NCI-H128 (cell line): ENCODE measurements around the gene KRTAP10-4.

Experiments used
- DNase-seq: peaks from one replicate; lab custom pipeline; 2025; ENCODE audit not compliant: unreplicated experiment; lab: John Stamatoyannopoulos, UW

Gene KRTAP10-4

GRCh38 chr21:44615466-44615865 lies 41.9 kb downstream of the KRTAP10-4 start:
- DNase-seq = no peak

DNA sequence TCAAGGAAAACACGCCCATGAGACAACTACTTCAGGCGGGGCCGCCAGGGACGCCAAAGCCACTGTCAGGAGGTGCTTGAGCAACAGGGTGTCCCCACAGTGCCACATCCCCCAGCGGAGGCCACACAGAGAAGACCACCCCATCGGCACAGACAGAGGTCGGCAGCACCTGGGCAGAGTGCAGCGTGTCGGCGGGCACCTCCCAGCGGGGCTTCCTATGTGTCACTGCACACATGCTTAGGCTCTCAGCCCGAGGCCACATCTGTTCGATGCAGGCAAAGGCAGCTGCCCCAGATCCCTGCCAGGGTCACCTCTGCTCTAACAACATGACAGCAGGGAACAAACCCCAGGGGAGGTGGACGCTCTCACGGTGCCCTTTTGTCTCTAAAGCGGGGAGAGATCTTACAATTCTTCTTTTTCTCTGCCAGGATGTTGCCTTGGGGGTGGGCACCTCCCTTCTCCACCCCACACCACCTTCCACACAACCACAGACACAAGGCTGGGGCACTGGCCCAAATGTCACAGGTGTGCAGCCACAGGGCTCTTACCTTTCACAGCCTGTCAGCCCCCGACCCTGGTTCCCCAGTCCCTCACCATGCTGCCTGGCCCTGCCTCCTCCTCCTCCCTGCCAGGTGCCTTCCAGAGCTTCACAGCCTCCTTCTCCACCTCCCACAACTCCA lies 42.5 kb downstream of the KRTAP10-4 start:
- DNase-seq = no peak

GRCh38 chr21:44616591-44616926 lies 43.0 kb downstream of the KRTAP10-4 start:
- DNase-seq = no peak

DNA sequence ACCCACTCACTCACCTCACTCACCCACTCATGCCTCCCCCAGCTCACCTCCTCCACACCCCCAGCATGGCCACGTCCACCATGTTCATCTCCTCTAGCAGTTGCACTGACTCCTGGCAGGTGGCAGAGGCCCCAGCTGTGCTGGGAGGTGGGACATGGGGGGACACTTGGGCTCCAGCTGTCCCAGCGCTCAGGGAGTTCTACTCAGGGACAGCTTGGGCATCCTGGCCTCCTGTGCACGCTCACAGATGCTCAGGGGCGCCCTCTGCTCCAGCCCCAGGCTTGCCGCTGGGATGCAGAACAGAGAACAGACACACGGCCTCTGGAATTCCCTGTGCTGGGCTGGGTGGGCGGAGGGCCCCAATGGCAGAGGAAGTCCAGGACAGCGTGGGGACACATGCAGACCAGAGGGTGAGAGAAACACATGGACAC lies 43.6 kb downstream of the KRTAP10-4 start:
- DNase-seq = no peak

GRCh38 chr21:44618504-44618903 lies 45.0 kb downstream of the KRTAP10-4 start:
- DNase-seq = no peak

DNA sequence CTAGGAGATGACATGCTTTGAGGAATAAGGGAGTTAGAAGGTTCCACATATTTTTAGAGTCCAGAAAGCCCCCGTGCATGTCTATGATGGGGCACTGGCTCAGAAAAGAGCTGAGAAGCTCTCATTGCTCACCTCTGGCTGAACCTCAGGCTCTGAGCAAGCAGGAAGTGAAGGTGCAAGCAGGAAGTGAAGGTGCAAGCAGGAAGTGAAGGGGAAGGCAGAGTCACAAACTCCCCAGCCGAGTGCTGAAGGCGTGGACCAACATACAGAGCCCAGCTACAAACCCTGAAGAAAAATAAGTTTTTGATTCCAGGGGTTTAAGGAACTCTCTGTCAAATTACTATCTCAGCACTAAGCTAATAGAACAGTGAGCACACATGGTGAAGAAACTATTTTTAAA lies 45.4 kb downstream of the KRTAP10-4 start:
- DNase-seq = no peak

GRCh38 chr21:44619886-44620285 lies 46.4 kb downstream of the KRTAP10-4 start:
- DNase-seq = no peak

- no peak for DNase-seq
Observed at GRCh38 chr21:44623575-44623974, 50.0 kb downstream of the KRTAP10-4 start.
